Measurements from ENCODE around the gene ALOX15B.

- no peak for TF ChIP-seq CTCF (conservative IDR thresholded peaks at IDR 0.05)
- no peak for TF ChIP-seq EZH2 (IDR thresholded peaks at IDR 0.05; ENCODE audit: low read depth)
These were observed 23.5 kb upstream of the ALOX15B start for GRCh38 chr17:8015236-8015956.

All from PC-9 (cell line).